CD4-positive, alpha-beta T cell (primary cell): ENCODE data around the gene PIEZO1. TPM values are rescaled to one million over a fixed set of nuclear protein-coding genes. Genes with fewer than 3 reads are reported as not detected.

ENCODE experiments used
- ATAC-seq: fragments of 200-7000 bp; cut with Tn5 transposase; one replicate; pipeline ENCODE4 v1.10.0; 2022; ENCODE audit warnings: mild to moderate bottlenecking; ENCODE audit not compliant: poor library complexity
- CTCF ChIA-PET: fragments of 350-600 bp; sonication (Branson Sonifier 250); formaldehyde crosslinking; loops from one replicate; lab custom pipeline; 2021; ENCODE audit warnings: antibody characterized with exemption, inconsistent platforms; lab: Charles Lee
- POLR2A ChIA-PET: fragments of 350-600 bp; sonication (Branson Sonifier 250); formaldehyde crosslinking; loops from one replicate; lab custom pipeline; 2021; ENCODE audit warnings: antibody characterized with exemption, inconsistent platforms; lab: Charles Lee
- DNase-seq, 14 experiments: peaks; one replicate each; pipeline ENCODE4 v3.0.0-alpha.2; 2013 to 2020; ENCODE audit warnings: mixed read lengths in 2 of 14
- H3K27ac ChIP-seq, 2 donors: one replicate each; pipeline versions ENCODE4 v1.5.1 to v1.7.0; 2013; ENCODE audit warnings: low read length in 2 of 2, low read depth in 1 of 2, mild to moderate bottlenecking in 1 of 2
- H3K27me3 ChIP-seq, 2 experiments: 1 replicate in 1 of 2; 2 replicates in 1 of 2; pipeline versions ENCODE4 v1.6.1 to v1.7.0; 2013; ENCODE audit warnings: low read length in 2 of 2, control low read depth in 1 of 2, mild to moderate bottlenecking in 1 of 2, moderate library complexity in 1 of 2; ENCODE audit not compliant: insufficient read depth in 2 of 2, control insufficient read depth in 1 of 2
- H3K36me3 ChIP-seq: one replicate; pipeline ENCODE4 v1.6.1; 2013; ENCODE audit warnings: low read length, control low read depth; ENCODE audit not compliant: insufficient read depth
- H3K4me1 ChIP-seq: one replicate; pipeline ENCODE4 v1.6.1; 2013; ENCODE audit warnings: low read length, control low read depth; ENCODE audit not compliant: insufficient read depth
- H3K4me3 ChIP-seq: one replicate; pipeline ENCODE4 v1.5.1; 2013; ENCODE audit warnings: mild to moderate bottlenecking, low read length, moderate library complexity
- H3K9me3 ChIP-seq, 2 experiments: 1 replicate in 1 of 2; 2 replicates in 1 of 2; pipeline versions ENCODE4 v1.6.1 to v1.7.0; 2013; ENCODE audit warnings: low read length in 2 of 2, mild to moderate bottlenecking in 2 of 2, control low read depth in 1 of 2, moderate library complexity in 1 of 2; ENCODE audit not compliant: control insufficient read depth in 1 of 2, insufficient read depth in 1 of 2
- H3K27ac Mint-ChIP-seq: one replicate; pipeline ENCODE4 v1.8.0; 2020; ENCODE audit warnings: mixed read lengths
- H3K27me3 Mint-ChIP-seq: one replicate; pipeline ENCODE4 v1.8.0; 2021; ENCODE audit warnings: mixed read lengths
- H3K36me3 Mint-ChIP-seq: one replicate; pipeline ENCODE4 v1.8.0; 2021; ENCODE audit warnings: low read depth, mixed read lengths
- H3K4me1 Mint-ChIP-seq: one replicate; pipeline ENCODE4 v1.8.0; 2021; ENCODE audit warnings: low read depth, mixed read lengths
- H3K4me3 Mint-ChIP-seq: one replicate; pipeline ENCODE4 v1.8.0; 2020; ENCODE audit warnings: mild to moderate bottlenecking, mixed read lengths
- H3K9me3 Mint-ChIP-seq: one replicate; pipeline ENCODE4 v1.8.0; 2020; ENCODE audit warnings: mixed read lengths
- CTCF ChIP-seq: fragments of 200-600 bp; IDR thresholded peaks from one replicate; pipeline ENCODE4 v1.8.0; 2022; ENCODE audit warnings: antibody characterized with exemption, mild to moderate bottlenecking
- intact Hi-C, 2 experiments: fragments of 100-400 bp; cut with DNase I in 1 of 2; cut with micrococcal nuclease in 1 of 2; formaldehyde crosslinking; loops; one replicate each; pipeline versions ENCODE4 v1.15.1 to v1.9.0; 2023 to 2025; cut with DNase I, micrococcal nuclease
- total RNA-seq, 174 experiments: library from RNA in 2 of 174; stranded (reverse) in 2 of 174; gene quantifications; one replicate each; pipeline ENCODE4 v1.2.3 and lab custom pipeline; 2021 to 2026

Gene PIEZO1
- total RNA-seq, 2 experiments from 2014 or later, result 142 to 146 TPM

GRCh38 chr16:88740727-88741055 is 44.3 kb downstream of the PIEZO1 start:
- no peak overlapping the region for H3K4me3 Mint-ChIP-seq
- peaks cover 14% of the 10 kb centered on the region for H3K4me1 Mint-ChIP-seq
- intact Hi-C loops, result no loop called here
- peaks cover 50% of the 10 kb centered on the region for H3K36me3 ChIP-seq
- no peak overlapping the region for H3K27ac ChIP-seq
- no peaks in the 10 kb centered on the region for H3K9me3 Mint-ChIP-seq
- no peaks in the 10 kb centered on the region for H3K9me3 ChIP-seq
- POLR2A ChIA-PET, result interaction anchor here (0.8 to 1.1 kb wide), 2 partner anchors 41 to 43 kb away, joined by 3 to 7 read pairs; no protein-coding TSS in a partner anchor
- H3K27me3 ChIP-seq, result no peaks in the 10 kb centered on the region
- no peak overlapping the region for H3K27ac Mint-ChIP-seq
- peaks cover 46% of the 10 kb centered on the region for H3K4me1 ChIP-seq
- TF ChIP-seq CTCF, result no peak
- CTCF ChIA-PET, result no interaction called here
- no peaks in the 10 kb centered on the region for H3K36me3 Mint-ChIP-seq
- H3K27me3 Mint-ChIP-seq, result no peaks in the 10 kb centered on the region
- ATAC-seq, result no peak
- no peak overlapping the region for H3K4me3 ChIP-seq
- DNase-seq, result no peak

GRCh38 chr16:88739977-88740726 is 44.9 kb downstream of the PIEZO1 start:
- Mint-ChIP-seq H3K27ac (no peak overlapping the region), H3K36me3 (no peaks in the 10 kb centered on the region), H3K27me3 (no peaks in the 10 kb centered on the region), H3K4me3 (no peak overlapping the region), H3K9me3 (no peaks in the 10 kb centered on the region), H3K4me1 (peaks cover 9% of the 10 kb centered on the region)
- Histone ChIP-seq H3K36me3 (peaks cover 56% of the 10 kb centered on the region), H3K4me1 (peaks cover 41% of the 10 kb centered on the region), H3K4me3 (no peak overlapping the region), H3K9me3 (no peaks in the 10 kb centered on the region), H3K27ac (no peak overlapping the region), H3K27me3 (no peaks in the 10 kb centered on the region)
- DNase-seq, result no peak
- POLR2A ChIA-PET, result interaction anchor here (0.8 to 1.1 kb wide), 2 partner anchors 41 to 43 kb away, joined by 3 to 7 read pairs; no protein-coding TSS in a partner anchor
- intact Hi-C loops, result loop anchor here (5.0 kb wide), 3 partner anchors 117 to 427 kb away; partner anchors contain the start of genes GALNS (in 1 of the 2) and TRAPPC2L (in 1 of the 2)
- no peak for TF ChIP-seq CTCF
- ATAC-seq, result no peak
- CTCF ChIA-PET, result no interaction called here

GRCh38 chr16:88739139-88739976 is 45.7 kb downstream of the PIEZO1 start:
- no peak overlapping the region for H3K4me3 ChIP-seq
- no peak for TF ChIP-seq CTCF
- H3K27ac ChIP-seq, result no peak overlapping the region
- peaks cover 33% of the 10 kb centered on the region for H3K4me1 ChIP-seq
- no peak overlapping the region for H3K4me3 Mint-ChIP-seq
- CTCF ChIA-PET, result no interaction called here
- H3K4me1 Mint-ChIP-seq, result peaks cover 8% of the 10 kb centered on the region
- peaks cover 64% of the 10 kb centered on the region for H3K36me3 ChIP-seq
- intact Hi-C loops, result loop anchor here (5.0 kb wide), 3 partner anchors 118 to 428 kb away; partner anchors contain the start of genes GALNS (in 1 of the 2) and TRAPPC2L (in 1 of the 2)
- ATAC-seq, result no peak
- H3K9me3 Mint-ChIP-seq, result no peaks in the 10 kb centered on the region
- H3K27ac Mint-ChIP-seq, result no peak overlapping the region
- DNase-seq, result no peak
- POLR2A ChIA-PET, result no interaction called here
- no peaks in the 10 kb centered on the region for H3K27me3 ChIP-seq
- no peaks in the 10 kb centered on the region for H3K9me3 ChIP-seq
- no peaks in the 10 kb centered on the region for H3K36me3 Mint-ChIP-seq
- no peaks in the 10 kb centered on the region for H3K27me3 Mint-ChIP-seq
